WTC11 (cell line): Measurements from ENCODE around the gene NTPCR. TPM values are rescaled to one million over a fixed set of nuclear protein-coding genes. Genes with fewer than 3 reads are reported as not detected.
A peak's percentile ranks its signal among the peaks of the same experiment; 100 is the strongest.

Source experiments
- ATAC-seq: fragments of 200-7000 bp; cut with Tn5 transposase; 2 replicates; pipeline ENCODE4 v1.10.0; 2021; ENCODE audit warnings: mild to moderate bottlenecking, moderate library complexity
- CTCF ChIA-PET: fragments of 300-600 bp; sonication (Branson Sonifier 250); formaldehyde crosslinking; loops from one replicate; lab custom pipeline; 2021; ENCODE audit warnings: antibody characterized with exemption; lab: Charles Lee
- POLR2A ChIA-PET: fragments of 350-600 bp; sonication (Branson Sonifier 250); formaldehyde crosslinking; loops from one replicate; lab custom pipeline; 2021; ENCODE audit warnings: antibody characterized with exemption; lab: Charles Lee
- DNase-seq: peaks from one replicate; pipeline ENCODE4 v3.0.0; 2021; ENCODE audit warnings: low spot score
- H3K27ac Mint-ChIP-seq: 2 replicates; pipeline ENCODE4 v1.8.0; 2021; ENCODE audit warnings: mixed read lengths
- H3K27me3 Mint-ChIP-seq: 2 replicates; pipeline ENCODE4 v1.8.0; 2021; ENCODE audit warnings: low read depth, mild to moderate bottlenecking, moderate library complexity, mixed read lengths
- H3K36me3 Mint-ChIP-seq: 2 replicates; pipeline ENCODE4 v1.8.0; 2021; ENCODE audit warnings: mixed read lengths
- H3K4me1 Mint-ChIP-seq: 2 replicates; pipeline ENCODE4 v1.8.0; 2022; ENCODE audit warnings: mixed read lengths
- H3K4me3 Mint-ChIP-seq: 2 replicates; pipeline ENCODE4 v1.8.0; 2021; ENCODE audit warnings: mild to moderate bottlenecking, moderate library complexity, mixed read lengths
- H3K9me3 Mint-ChIP-seq: 2 replicates; pipeline ENCODE4 v1.8.0; 2021; ENCODE audit warnings: mixed read lengths
- ARID4B ChIP-seq: sonication (generic); formaldehyde crosslinking; IDR thresholded peaks from 2 replicates; pipeline ENCODE4 v1.8.0; 2023; ENCODE audit warnings: missing genetic modification reagents, mild to moderate bottlenecking, borderline replicate concordance
- ATF1 ChIP-seq: sonication (generic); formaldehyde crosslinking; IDR thresholded peaks from 2 replicates; pipeline ENCODE4 v1.8.1; 2023; ENCODE audit warnings: mild to moderate bottlenecking, moderate library complexity, missing genetic modification reagents
- HMGA2 ChIP-seq: fragments of 250-450 bp; sonication (Bioruptor Pico); IDR thresholded peaks from 2 replicates; pipeline ENCODE4 v1.4.0; 2021; ENCODE audit warnings: mild to moderate bottlenecking, moderate library complexity
- KAT7 ChIP-seq: sonication (generic); formaldehyde crosslinking; IDR thresholded peaks from 2 replicates; pipeline ENCODE4 v1.8.1; 2023; ENCODE audit warnings: missing genetic modification reagents, mild to moderate bottlenecking, borderline replicate concordance
- MAX ChIP-seq: sonication (generic); formaldehyde crosslinking; IDR thresholded peaks from 2 replicates; pipeline ENCODE4 v1.8.0; 2022; ENCODE audit warnings: mild to moderate bottlenecking, missing genetic modification reagents
- MYBL2 ChIP-seq: sonication (generic); formaldehyde crosslinking; IDR thresholded peaks from 2 replicates; pipeline ENCODE4 v1.8.1; 2023; ENCODE audit warnings: mild to moderate bottlenecking, moderate library complexity, missing genetic modification reagents
- NFE2L1 ChIP-seq: sonication (generic); formaldehyde crosslinking; IDR thresholded peaks from 2 replicates; pipeline ENCODE4 v1.8.1; 2023; ENCODE audit warnings: missing genetic modification reagents
- NR2C2 ChIP-seq: sonication (generic); formaldehyde crosslinking; IDR thresholded peaks from 2 replicates; pipeline ENCODE4 v1.8.0; 2022; ENCODE audit warnings: mild to moderate bottlenecking, missing genetic modification reagents
- RORB ChIP-seq: fragments of 250-450 bp; sonication (Bioruptor Pico); IDR thresholded peaks from 2 replicates; pipeline ENCODE4 v1.9.0; 2021; ENCODE audit warnings: mild to moderate bottlenecking
- TCF7 ChIP-seq: sonication (generic); formaldehyde crosslinking; IDR thresholded peaks from 2 replicates; pipeline ENCODE4 v1.8.0; 2022; ENCODE audit warnings: mild to moderate bottlenecking, low read depth, missing genetic modification reagents, moderate library complexity
- TEAD4 ChIP-seq: sonication (generic); formaldehyde crosslinking; IDR thresholded peaks from 2 replicates; pipeline ENCODE4 v1.8.0; 2022; ENCODE audit warnings: mild to moderate bottlenecking, missing genetic modification reagents
- ZNF138 ChIP-seq: sonication (generic); formaldehyde crosslinking; conservative IDR thresholded peaks from 2 replicates; pipeline ENCODE4 v1.8.1; 2022; ENCODE audit warnings: mild to moderate bottlenecking, moderate library complexity, missing genetic modification reagents
- ZNF263 ChIP-seq: sonication (generic); formaldehyde crosslinking; IDR thresholded peaks from 2 replicates; pipeline ENCODE4 v1.8.1; 2022; ENCODE audit warnings: low read depth, mild to moderate bottlenecking, moderate library complexity, missing genetic modification reagents
- ZNF281 ChIP-seq: sonication (generic); formaldehyde crosslinking; IDR thresholded peaks from 2 replicates; pipeline ENCODE4 v1.8.0; 2023; ENCODE audit warnings: mild to moderate bottlenecking, missing genetic modification reagents
- ZNF317 ChIP-seq: sonication (generic); formaldehyde crosslinking; IDR thresholded peaks from 2 replicates; pipeline ENCODE4 v1.8.1; 2023; ENCODE audit warnings: low read depth, mild to moderate bottlenecking, moderate library complexity, missing genetic modification reagents, borderline replicate concordance
- ZNF425 ChIP-seq: fragments of 250-450 bp; sonication (Bioruptor Pico); conservative IDR thresholded peaks from 2 replicates; pipeline ENCODE4 v1.9.0; 2021; ENCODE audit warnings: mild to moderate bottlenecking
- ZSCAN18 ChIP-seq: fragments of 250-450 bp; sonication (Bioruptor Pico); IDR thresholded peaks from 2 replicates; pipeline ENCODE4 v2.1.2; 2022; ENCODE audit warnings: mild to moderate bottlenecking, moderate library complexity
- total RNA-seq: library from RNA; stranded (reverse); gene quantifications from 3 replicates; pipeline ENCODE4 v1.2.3, GENCODE V29; 2021

NTPCR gene
- total RNA-seq, 1 experiment from 2014 or later: 102 TPM

- Mint-ChIP-seq H3K4me1 (no peaks in the 10 kb centered on the region), H3K27ac (no peak overlapping the region), H3K9me3 (peaks cover 19% of the 10 kb centered on the region), H3K36me3 (peaks cover 73% of the 10 kb centered on the region), H3K27me3 (no peaks in the 10 kb centered on the region), H3K4me3 (no peak overlapping the region)
- ATAC-seq: no peak
- TF ChIP-seq ZNF263 (CRISPR knock-in tag) (no peak), NFE2L1 (no peak), MYBL2 (CRISPR knock-in tag) (no peak), KAT7 (CRISPR knock-in tag) (no peak), ZSCAN18 (CRISPR knock-in tag) (no peak), NR2C2 (no peak), HMGA2 (no peak), TCF7 (CRISPR knock-in tag) (no peak), RORB (CRISPR knock-in tag) (no peak)
- DNase-seq: no peak
- CTCF ChIA-PET: no interaction called here
- POLR2A ChIA-PET: no interaction called here
Observed at GRCh38 chr1:232969799-232970198, 19.4 kb downstream of the NTPCR start.

- Mint-ChIP-seq H3K4me3 (no peak overlapping the region), H3K27ac (no peak overlapping the region), H3K27me3 (no peaks in the 10 kb centered on the region)
- DNase-seq: no peak
- POLR2A ChIA-PET: no interaction called here
- CTCF ChIA-PET: no interaction called here
- TF ChIP-seq HMGA2 (peak; percentile 98), ATF1 (no peak)
- TF ChIP-seq, all 79 proteins: peak for 1
- no peak for ATAC-seq
- no peaks in the 10 kb centered on the region for H3K4me1 Mint-ChIP-seq
- peaks cover 19% of the 10 kb centered on the region for H3K9me3 Mint-ChIP-seq
- H3K36me3 Mint-ChIP-seq: peaks cover 73% of the 10 kb centered on the region
Observed at GRCh38 chr1:232970508-232970907, 20.1 kb downstream of the NTPCR start.

GRCh38 chr1:232973652-232974611 lies 23.5 kb downstream of the NTPCR start:
- Mint-ChIP-seq H3K27ac (no peak overlapping the region), H3K36me3 (peaks cover 85% of the 10 kb centered on the region), H3K4me3 (no peak overlapping the region), H3K9me3 (peaks cover 19% of the 10 kb centered on the region), H3K4me1 (no peaks in the 10 kb centered on the region), H3K27me3 (no peaks in the 10 kb centered on the region)
- ATAC-seq (no peak), DNase-seq (no peak)
- no peak for TF ChIP-seq ZNF138 (CRISPR knock-in tag)
- TF ChIP-seq ZNF317 (CRISPR knock-in tag): peak; percentile 92
- CTCF ChIA-PET: no interaction called here
- POLR2A ChIA-PET: no interaction called here

GRCh38 chr1:232974971-232975370 lies 24.6 kb downstream of the NTPCR start:
- Mint-ChIP-seq H3K27ac (no peak overlapping the region), H3K4me3 (no peak overlapping the region), H3K4me1 (no peaks in the 10 kb centered on the region), H3K27me3 (no peaks in the 10 kb centered on the region), H3K36me3 (peaks cover 78% of the 10 kb centered on the region), H3K9me3 (peaks cover 19% of the 10 kb centered on the region)
- ChIA-PET CTCF (no interaction called here), POLR2A (no interaction called here)
- no peak for DNase-seq
- no peak for ATAC-seq
- no peak for TF ChIP-seq ZNF425 (CRISPR knock-in tag)
- no peak for TF ChIP-seq MAX (CRISPR knock-in tag)
- no peak for TF ChIP-seq TCF7 (CRISPR knock-in tag)
- no peak for TF ChIP-seq TEAD4 (CRISPR knock-in tag)
- TF ChIP-seq ARID4B: no peak
- TF ChIP-seq ZNF281 (CRISPR knock-in tag): no peak
